CD4-positive, alpha-beta T cell treated with Interleukin-4 for 1 hour (primary cell): ENCODE data around the gene TUT4.
A peak's percentile ranks its signal among the peaks of the same experiment; 100 is the strongest.

Experiments
- DNase-seq, 2 donors: peaks; one replicate each; pipeline ENCODE4 v3.0.0-alpha.2; 2020 to 2022

TUT4 gene

DNA sequence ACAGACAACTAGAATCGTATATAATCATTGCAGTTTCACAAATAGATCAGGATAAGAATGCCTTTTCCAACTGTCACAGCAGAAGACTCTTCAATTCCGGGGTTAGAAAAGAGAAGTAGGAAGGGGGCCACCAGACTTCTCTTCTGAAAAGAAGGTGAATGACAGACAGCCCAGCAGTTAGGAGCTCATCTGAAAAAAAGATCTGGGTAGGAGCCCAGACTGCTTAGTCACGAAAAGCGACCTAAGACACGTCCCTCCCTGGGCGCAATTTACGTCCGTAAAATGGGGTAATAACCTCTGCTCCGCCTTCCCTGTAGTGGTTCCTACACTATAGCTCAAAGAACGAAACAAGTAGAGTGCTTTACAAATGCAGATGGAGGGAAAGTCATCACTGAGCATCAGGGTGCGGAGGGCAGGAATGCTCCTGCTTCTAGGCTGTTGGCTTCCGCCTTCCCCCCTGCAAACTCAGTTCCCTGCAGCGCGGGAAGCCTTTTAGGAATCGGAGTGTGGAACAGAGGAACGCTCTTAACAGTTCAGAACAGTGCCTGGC lies 149.3 kb downstream of the TUT4 start:
- peak; percentile 54 to 62 for DNase-seq

DNA sequence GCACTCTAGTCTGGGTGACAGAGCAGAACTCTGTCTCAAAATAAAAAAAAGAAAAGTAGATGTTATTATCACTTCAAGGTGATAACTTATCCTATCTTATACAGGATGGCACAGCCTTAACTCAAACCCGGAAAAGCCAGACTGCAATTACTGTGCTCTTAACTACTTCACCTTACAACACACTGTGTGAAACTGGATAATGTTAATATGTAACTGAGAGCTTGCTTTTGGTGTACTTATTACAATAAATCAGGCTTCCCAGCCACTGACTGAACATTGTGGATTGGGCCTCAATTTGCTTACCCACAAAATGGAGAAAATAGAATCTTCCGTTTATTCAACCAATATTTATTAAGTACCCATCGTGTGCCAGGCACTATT lies 150.0 kb downstream of the TUT4 start:
- no peak for DNase-seq

DNA sequence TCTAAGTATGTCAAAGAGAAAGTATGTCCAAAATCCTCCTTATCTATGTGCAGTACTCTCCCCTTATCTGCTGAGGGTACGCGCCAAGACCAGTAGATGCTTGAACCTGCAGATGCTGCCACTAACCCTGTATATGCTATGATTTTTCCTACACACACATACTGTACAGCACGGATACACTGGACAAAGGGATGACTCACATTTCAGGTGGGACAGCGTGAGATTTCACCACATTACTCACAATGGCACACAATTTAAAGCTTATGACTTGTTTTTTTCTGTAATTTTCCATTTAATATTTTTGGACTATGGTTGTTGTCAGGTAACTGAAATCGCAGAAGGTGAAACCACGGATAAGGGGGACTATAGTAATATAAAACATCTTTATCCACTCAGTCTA lies 152.8 kb downstream of the TUT4 start:
- DNase-seq: no peak

DNA sequence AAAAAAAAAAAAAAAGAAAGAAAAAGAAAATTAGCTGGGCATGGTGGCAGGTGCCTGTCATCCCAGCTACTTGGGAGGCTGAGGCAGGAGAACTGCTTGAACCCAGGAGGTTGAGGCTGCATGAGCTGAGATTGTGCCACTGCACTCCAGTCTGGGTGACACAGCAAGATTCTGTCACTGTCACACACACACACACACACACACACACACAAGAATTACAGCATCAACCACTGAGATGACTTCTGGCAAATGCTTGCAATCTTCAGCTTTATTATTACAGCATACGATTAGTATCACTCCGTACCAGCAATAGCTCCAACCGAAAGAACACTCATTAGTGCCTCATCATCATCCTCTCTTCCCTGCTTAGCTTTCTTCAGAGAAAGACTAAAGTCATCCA lies 153.3 kb downstream of the TUT4 start:
- DNase-seq: no peak

DNA sequence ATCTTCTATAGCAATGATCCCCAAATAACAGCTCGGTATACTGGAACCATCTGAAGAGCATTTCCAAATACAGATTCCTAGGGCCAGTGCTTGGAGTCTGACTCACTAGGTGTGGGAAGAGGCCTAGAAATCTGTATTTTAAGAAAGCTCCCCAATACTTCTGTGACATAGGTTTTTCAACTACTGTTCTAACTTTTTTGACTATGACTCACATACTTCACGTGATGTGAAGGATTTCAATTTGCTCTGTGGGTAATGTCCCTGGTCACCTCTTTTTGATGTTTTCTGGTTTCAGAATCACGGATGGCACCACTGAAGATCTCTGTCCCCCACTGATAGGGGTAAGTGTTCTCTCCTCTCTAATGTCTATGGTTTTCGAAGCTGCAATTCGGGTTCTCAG lies 159.7 kb downstream of the TUT4 start:
- no peak for DNase-seq

DNA sequence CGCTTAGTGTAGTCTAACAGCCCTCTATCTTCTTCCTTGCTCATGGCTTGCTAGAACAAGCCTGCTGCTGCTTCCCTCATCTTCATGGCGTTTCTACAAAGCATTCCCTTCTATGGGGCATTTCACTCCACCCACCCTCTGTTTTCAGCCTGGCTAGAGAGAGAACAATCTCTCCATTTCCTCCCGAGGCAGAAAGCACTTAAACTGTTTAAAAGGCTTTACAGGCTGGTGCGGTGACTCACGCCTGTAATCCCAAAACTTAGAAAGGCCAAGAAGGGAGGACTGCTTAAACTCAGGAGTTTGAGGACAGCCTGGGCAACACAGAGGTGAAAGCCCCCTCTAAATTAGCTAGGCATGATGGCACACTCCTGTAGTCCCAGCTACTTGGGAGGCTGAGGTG lies 166.4 kb downstream of the TUT4 start:
- no peak for DNase-seq

DNA sequence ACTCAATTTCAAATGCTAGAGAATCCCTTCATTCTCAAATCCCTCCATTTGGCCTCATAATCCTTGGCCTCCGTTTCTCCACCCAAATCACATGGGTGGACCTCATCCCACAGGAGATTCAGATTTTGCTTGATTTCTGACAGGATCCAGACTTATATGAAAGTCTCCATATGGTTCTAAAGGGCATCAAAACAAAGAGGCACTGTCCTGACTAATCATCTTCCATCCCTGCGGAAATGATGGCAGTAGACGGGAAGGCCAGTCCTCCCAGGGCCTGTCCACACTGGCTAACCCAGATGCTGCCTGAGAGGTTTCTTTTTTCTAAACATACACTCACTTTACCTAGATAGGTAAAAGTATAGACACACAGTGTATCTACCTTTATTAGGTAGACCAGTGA lies 167.5 kb downstream of the TUT4 start:
- DNase-seq: no peak
